NCI-H774 (cell line): ENCODE data around the gene CNST.
A peak's percentile ranks its signal among the peaks of the same experiment; 100 is the strongest.
"Not testable (repeated sequence)": the region's sequence is repeated elsewhere in the genome, so short reads cannot be mapped to it uniquely, and the experiment has no call there.

Experiments
- DNase-seq: peaks from one replicate; lab custom pipeline; 2025; lab: John Stamatoyannopoulos, UW

The CNST gene

GRCh38 chr1:246583448-246584185 lies 17.4 kb downstream of the CNST start:
- peak; percentile 73 for DNase-seq

DNA sequence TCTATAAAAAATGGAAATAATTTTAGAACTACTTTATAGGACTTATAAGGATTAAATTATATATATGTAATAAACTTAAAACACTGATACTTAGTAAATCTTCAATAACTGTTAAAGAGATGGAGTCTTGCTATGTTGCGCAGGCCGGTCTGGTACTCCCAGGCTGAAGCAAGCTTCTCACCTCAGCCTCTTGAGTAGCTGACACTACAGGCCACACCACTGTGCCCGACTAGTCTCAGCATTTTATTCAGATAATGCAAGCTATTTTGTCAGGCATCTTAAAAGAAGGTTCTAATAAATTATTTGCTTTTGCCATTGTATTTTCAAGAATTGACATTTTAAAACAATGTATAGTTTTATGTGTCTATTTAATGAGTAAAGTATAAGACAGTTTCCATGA lies 20.8 kb downstream of the CNST start:
- DNase-seq, result no peak

GRCh38 chr1:246587606-246588005 lies 21.4 kb downstream of the CNST start:
- no peak for DNase-seq

- no peak for DNase-seq
Observed at GRCh38 chr1:246588159-246588721, 22.0 kb downstream of the CNST start.

DNA sequence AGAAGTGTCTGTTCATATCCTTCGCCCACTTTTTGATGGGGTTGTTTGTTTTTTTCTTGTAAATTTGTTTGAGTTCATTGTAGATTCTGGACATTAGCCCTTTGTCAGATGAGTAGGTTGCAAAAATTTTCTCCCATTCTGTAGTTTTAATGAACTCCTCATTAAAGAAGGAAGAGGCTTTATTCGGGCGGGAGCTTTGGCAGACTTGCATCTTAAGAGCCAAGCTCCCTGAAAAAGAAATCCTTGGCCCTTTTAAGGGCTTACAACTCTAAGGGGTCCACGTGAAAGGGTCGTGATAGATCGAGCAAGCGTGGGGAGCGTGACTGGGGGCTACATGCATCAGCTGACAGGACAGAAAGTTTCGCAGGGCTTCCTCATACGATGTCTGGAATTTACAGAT lies 23.7 kb downstream of the CNST start:
- DNase-seq, result not testable (repeated sequence)

- no peak for DNase-seq
Observed at GRCh38 chr1:246591047-246591446, 24.8 kb downstream of the CNST start.

GRCh38 chr1:246591504-246591903 lies 25.2 kb downstream of the CNST start:
- DNase-seq, result no peak

DNA sequence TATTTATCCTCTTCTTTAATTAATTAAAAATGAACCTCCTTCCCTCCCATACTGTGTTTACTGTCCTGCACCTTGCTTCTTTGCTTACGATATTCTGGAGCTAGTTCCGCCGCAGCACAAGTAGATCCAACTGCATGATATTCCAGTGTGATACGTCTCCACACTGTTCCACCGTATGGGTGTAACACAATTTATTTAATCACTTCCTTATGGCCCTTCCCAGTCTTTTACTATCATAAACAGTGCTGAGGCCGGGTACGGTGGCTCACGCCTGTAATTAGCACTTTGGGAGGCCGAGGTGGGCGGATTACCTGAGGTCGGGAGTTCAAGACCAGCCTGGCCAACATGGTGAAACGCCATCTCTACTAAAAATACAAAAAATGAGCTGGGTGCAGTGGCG lies 25.7 kb downstream of the CNST start:
- DNase-seq, result no peak

DNA sequence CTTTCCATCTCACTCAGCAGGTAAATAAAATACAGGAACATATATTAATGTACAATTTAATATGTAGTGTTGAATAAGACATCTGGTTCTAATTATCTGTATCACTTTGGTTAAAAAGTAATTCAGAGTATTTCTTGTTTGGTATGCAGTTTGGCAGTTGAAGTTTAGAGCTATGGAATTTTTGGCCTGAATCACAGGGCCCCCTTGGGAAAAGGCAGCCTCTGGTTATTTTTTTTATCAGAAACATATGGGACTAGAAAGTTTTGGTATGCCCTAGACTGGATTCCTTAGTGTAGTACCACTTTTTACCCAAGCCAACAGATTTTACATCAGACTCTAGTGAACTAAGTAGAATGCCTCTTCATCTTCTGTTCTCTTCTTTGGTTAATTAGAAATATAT lies 26.4 kb downstream of the CNST start:
- DNase-seq, result no peak

GRCh38 chr1:246595146-246595545 lies 28.9 kb downstream of the CNST start:
- DNase-seq, result no peak

DNA sequence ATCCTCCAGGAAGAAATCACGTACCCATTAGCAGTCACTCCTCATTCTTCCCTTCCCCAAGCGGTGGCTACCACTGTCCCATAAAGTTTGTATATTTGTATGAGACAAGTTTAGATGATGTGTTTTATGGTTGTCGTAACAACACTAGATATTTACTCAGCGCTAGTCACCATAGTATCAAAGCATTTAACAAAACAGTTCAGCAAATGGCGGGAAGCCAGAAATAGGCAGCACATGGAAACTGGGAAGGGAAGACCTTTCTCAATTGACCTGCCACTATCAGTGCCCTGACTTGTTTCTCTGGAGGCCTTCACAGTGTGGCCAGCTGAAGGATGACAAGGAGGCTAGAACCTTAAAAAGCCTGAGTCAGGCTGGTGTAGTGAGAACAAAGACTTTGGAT lies 31.1 kb downstream of the CNST start:
- peak; percentile 49 for DNase-seq

DNA sequence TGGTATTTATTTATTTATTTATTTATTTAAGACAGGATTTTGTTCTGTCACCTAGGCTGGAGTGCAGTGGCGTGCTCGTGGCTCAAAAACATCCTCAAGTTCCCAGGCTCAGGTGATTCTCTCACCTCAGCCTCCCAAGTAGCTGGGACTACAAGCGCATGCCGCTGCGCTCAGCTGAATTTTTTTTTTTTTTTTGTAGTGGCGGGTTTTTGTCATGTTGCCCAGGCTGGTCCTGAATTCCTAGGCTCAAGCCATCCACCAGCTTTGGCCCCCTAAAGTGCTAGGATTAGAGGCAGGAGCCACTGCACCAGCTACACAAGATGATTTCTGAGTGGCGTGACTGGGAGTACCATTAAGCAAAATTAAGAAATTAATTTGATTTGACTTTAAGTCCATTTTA lies 31.7 kb downstream of the CNST start:
- DNase-seq, result no peak

- DNase-seq, result no peak
Observed at GRCh38 chr1:246599315-246599714, 33.1 kb downstream of the CNST start.

GRCh38 chr1:246600579-246600978 lies 34.3 kb downstream of the CNST start:
- DNase-seq, result no peak

- no peak for DNase-seq
Observed at GRCh38 chr1:246602194-246602593, 35.9 kb downstream of the CNST start.

DNA sequence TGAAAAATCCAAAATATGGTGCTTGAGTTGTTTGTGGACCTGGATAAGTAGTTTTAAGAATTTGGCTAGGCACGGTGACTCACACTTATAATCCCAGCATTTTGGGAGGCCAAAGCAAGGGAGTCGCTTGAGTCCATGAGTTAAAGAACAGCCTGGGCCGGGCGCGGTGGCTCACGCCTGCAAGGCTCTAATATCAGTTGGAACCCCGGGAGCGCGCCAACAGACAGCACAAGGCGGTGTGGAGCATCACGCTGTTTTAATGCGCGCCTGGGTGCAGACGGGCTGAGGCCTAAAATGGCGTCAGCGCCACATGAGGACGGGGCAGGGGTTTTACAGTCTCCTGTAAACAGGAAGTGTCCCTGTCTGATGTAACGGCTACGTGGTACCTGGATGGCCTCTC lies 39.0 kb downstream of the CNST start:
- not testable (repeated sequence) for DNase-seq

GRCh38 chr1:246607462-246607861 lies 41.2 kb downstream of the CNST start:
- no peak for DNase-seq

DNA sequence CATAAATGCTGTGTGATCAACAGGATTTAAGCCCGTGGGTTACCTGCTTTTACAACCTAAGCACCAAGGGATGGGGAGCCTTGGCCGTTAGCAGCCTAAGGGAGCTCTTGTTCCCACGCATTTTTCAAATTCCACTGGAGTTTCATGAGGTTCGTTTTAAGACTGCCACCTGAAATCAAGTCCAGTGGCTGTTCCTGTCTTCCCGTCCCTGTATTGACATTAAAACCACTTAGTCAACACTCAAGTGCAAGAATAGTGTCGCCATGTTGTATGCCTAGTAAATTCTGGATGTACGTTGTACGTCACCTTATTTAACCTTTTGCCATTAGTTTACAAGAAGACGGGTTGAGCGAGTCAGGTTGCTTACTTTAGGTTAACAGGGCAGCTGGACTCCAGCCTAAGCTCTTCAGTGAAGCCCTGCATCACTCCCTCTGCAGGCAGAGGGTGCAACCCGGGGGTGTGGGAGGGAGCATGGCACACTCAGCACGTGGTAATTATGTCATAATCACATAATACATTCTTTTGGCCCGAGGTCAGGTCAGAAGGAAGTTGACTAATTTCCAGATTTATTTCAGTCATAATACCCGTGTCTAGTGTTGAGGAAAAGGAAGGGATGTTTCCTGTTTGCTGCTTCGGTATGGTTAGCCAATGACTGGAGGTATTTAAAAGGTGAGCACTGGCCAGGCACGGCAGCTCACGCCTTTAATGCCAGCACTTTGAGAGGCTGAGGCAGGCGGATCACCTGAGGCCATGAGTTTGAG lies 42.5 kb downstream of the CNST start:
- DNase-seq, result peak; percentile 87

- DNase-seq, result no peak
Observed at GRCh38 chr1:246609632-246610031, 43.4 kb downstream of the CNST start.

- no peak for DNase-seq
Observed at GRCh38 chr1:246613096-246613758, 47.0 kb downstream of the CNST start.

DNA sequence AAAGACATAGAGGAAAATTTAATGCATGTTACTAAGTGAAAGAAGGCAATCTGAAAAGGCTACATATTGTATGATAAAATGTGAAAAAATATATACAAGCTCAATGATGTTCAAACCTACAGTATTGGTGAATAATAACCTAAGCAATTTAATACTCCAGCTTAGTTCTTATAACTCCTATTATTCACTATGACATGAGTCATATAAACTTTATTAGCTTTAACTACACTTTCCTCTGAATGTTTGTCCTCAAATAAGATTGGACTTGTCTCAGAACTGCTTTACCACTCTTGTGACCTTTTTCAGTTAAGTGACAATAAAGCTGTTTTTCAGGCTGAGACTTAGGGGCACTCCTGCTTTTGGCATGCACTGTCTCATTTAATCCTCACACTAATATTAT lies 50.9 kb downstream of the CNST start:
- DNase-seq, result no peak

- no peak for DNase-seq
Observed at GRCh38 chr1:246617768-246618167, 51.5 kb downstream of the CNST start.
